Smooth muscle cell (in vitro differentiated cells): ENCODE measurements around the gene KCND3. TPM values are rescaled to one million over a fixed set of nuclear protein-coding genes. Genes with fewer than 3 reads are reported as not detected.

Experiments used
- DNase-seq: peaks from one replicate; lab custom pipeline; 2025; ENCODE audit not compliant: unreplicated experiment; lab: John Stamatoyannopoulos, UW
- H2AFZ ChIP-seq: fragments of 200-600 bp; sonication (generic); 2 replicates; pipeline ENCODE4 v1.6.0; 2016; ENCODE audit warnings: antibody characterized with exemption, low read depth, mild to moderate bottlenecking
- H3F3A ChIP-seq: fragments of 200-600 bp; sonication (generic); 2 replicates; pipeline ENCODE4 v1.6.0; 2017; ENCODE audit warnings: antibody characterized with exemption, low read depth
- H3K27ac ChIP-seq: fragments of 200-600 bp; sonication (generic); 2 replicates; pipeline ENCODE4 v1.5.1; 2016; ENCODE audit warnings: low read depth, mild to moderate bottlenecking
- H3K27me3 ChIP-seq: fragments of 200-600 bp; sonication (generic); 2 replicates; pipeline ENCODE4 v1.6.1; 2016; ENCODE audit warnings: low read depth, mild to moderate bottlenecking
- H3K36me3 ChIP-seq: fragments of 200-600 bp; sonication (generic); 2 replicates; pipeline ENCODE4 v1.5.1; 2016; ENCODE audit warnings: low read depth
- H3K4me1 ChIP-seq: fragments of 200-600 bp; sonication (generic); 2 replicates; pipeline ENCODE4 v1.5.1; 2016; ENCODE audit warnings: low read depth
- H3K4me2 ChIP-seq: fragments of 200-600 bp; sonication (generic); 2 replicates; pipeline ENCODE4 v1.6.0; 2016; ENCODE audit warnings: mild to moderate bottlenecking
- H3K4me3 ChIP-seq: fragments of 200-600 bp; sonication (generic); 2 replicates; pipeline ENCODE4 v1.5.1; 2016; ENCODE audit warnings: mild to moderate bottlenecking
- H3K79me2 ChIP-seq: fragments of 200-600 bp; sonication (generic); 2 replicates; pipeline ENCODE4 v1.6.0; 2016; ENCODE audit warnings: low read depth, mild to moderate bottlenecking
- H3K9ac ChIP-seq: fragments of 200-600 bp; sonication (generic); 2 replicates; pipeline ENCODE4 v1.6.0; 2016; ENCODE audit warnings: low read depth
- H3K9me3 ChIP-seq: fragments of 200-600 bp; sonication (generic); replicated peaks from 2 replicates; pipeline ENCODE4 v1.5.1; 2016; ENCODE audit warnings: low read depth
- H4K20me1 ChIP-seq: fragments of 200-600 bp; sonication (generic); 2 replicates; pipeline ENCODE4 v1.6.0; 2016; ENCODE audit warnings: low read depth
- CTCF ChIP-seq: fragments of 200-600 bp; sonication (generic); IDR thresholded peaks from 2 replicates; pipeline ENCODE4 v1.5.1; 2017; ENCODE audit warnings: borderline replicate concordance, mild to moderate bottlenecking, antibody characterized with exemption; ENCODE audit not compliant: insufficient read depth, poor library complexity, severe bottlenecking
- WGBS: methylation state at CpG from one replicate; pipeline ENCODE4 v1.1.7; 2016; ENCODE audit warnings: low lambda C conversion rate; 5-methylcytosine and 5-hydroxymethylcytosine counted together
- polyA plus RNA-seq: library from polyadenylated mRNA; unstranded; fragments of >200 nt; fragmentation: Nextera tagmentation; extraction: Ambion mirVana; gene quantifications from 2 replicates; pipeline ENCODE4 v1.2.1, GENCODE V29; 2016
- total RNA-seq: library from RNA; depleted of rRNA; stranded (reverse); fragments of >200 nt; gene quantifications from 2 replicates; pipeline ENCODE4 v1.2.3, GENCODE V29; 2014

The KCND3 gene
- total and polyA plus RNA-seq, 2 experiments from 2014 or later: 0.97 to 2.2 TPM

GRCh38 chr1:111867868-111868440 is 121.5 kb downstream of the KCND3 start:
- Histone ChIP-seq H3K4me2 (no peak overlapping the region), H3K4me1 (no peaks in the 10 kb centered on the region), H3K27me3 (peaks cover 3% of the 10 kb centered on the region), H3K4me3 (no peak overlapping the region), H4K20me1 (no peaks in the 10 kb centered on the region), H3F3A (no peaks in the 10 kb centered on the region), H3K9ac (no peak overlapping the region), H3K9me3 (no peaks in the 10 kb centered on the region), H3K27ac (no peak overlapping the region), H3K79me2 (no peaks in the 10 kb centered on the region), H3K36me3 (no peaks in the 10 kb centered on the region), H2AFZ (no peak overlapping the region)
- TF ChIP-seq CTCF: no peak
- no peak for DNase-seq
- WGBS: 80% methylated on average over 6 of the region's 6 CpGs

- Histone ChIP-seq H3K9ac (no peak overlapping the region), H3K36me3 (no peaks in the 10 kb centered on the region), H3K27ac (no peak overlapping the region), H3K4me1 (no peaks in the 10 kb centered on the region), H3K27me3 (no peaks in the 10 kb centered on the region), H3K4me2 (no peak overlapping the region), H3K4me3 (no peak overlapping the region), H2AFZ (no peak overlapping the region), H3F3A (no peaks in the 10 kb centered on the region), H3K79me2 (no peaks in the 10 kb centered on the region), H3K9me3 (no peaks in the 10 kb centered on the region), H4K20me1 (no peaks in the 10 kb centered on the region)
- 27% methylated on average over 3 of the region's 3 CpGs for WGBS
- no peak for TF ChIP-seq CTCF
- no peak for DNase-seq
Measured at GRCh38 chr1:111864862-111865261, 124.6 kb downstream of the KCND3 start.

- Histone ChIP-seq H2AFZ (no peak overlapping the region), H3K4me2 (no peak overlapping the region), H3F3A (no peaks in the 10 kb centered on the region), H3K79me2 (no peaks in the 10 kb centered on the region), H3K4me3 (no peak overlapping the region), H4K20me1 (no peaks in the 10 kb centered on the region), H3K9ac (no peak overlapping the region), H3K9me3 (no peaks in the 10 kb centered on the region), H3K4me1 (no peaks in the 10 kb centered on the region), H3K27ac (no peak overlapping the region), H3K27me3 (no peaks in the 10 kb centered on the region), H3K36me3 (no peaks in the 10 kb centered on the region)
- 76% methylated on average over 3 of the region's 3 CpGs for WGBS
- no peak for DNase-seq
- TF ChIP-seq CTCF: no peak
Measured at GRCh38 chr1:111863401-111863800, 126.1 kb downstream of the KCND3 start.

GRCh38 chr1:111862599-111862998 is 126.9 kb downstream of the KCND3 start:
- no peaks in the 10 kb centered on the region for H3K79me2 ChIP-seq
- H3K9me3 ChIP-seq: no peaks in the 10 kb centered on the region
- H4K20me1 ChIP-seq: no peaks in the 10 kb centered on the region
- no peak overlapping the region for H3K4me3 ChIP-seq
- H3K4me2 ChIP-seq: no peak overlapping the region
- no peak for TF ChIP-seq CTCF
- 90% methylated on average over 3 of the region's 3 CpGs for WGBS
- H3K36me3 ChIP-seq: no peaks in the 10 kb centered on the region
- DNase-seq: no peak
- H3F3A ChIP-seq: no peaks in the 10 kb centered on the region
- no peaks in the 10 kb centered on the region for H3K27me3 ChIP-seq
- H3K4me1 ChIP-seq: no peaks in the 10 kb centered on the region
- no peak overlapping the region for H2AFZ ChIP-seq
- H3K9ac ChIP-seq: no peak overlapping the region
- H3K27ac ChIP-seq: no peak overlapping the region
